ENCODE measurements around the gene SNRPA.

DNA sequence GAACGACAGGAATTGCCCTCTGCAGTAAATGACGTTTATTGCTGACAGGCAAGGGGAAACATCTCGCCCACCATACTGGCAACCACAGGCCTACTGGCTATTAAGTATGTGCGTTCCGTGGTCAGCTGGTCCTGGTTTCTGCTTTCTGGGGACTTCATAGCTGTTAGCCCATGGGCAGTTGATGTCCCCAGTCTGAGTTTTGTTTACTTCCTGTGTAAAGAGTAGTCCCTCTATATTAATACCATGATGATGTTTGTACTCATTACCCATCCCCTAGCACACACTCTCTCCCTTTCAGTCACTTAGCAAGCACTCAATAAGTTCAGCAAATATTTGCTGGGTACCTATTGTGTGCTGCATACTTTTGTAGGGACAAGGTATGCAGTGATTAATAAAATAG is 17.9 kb downstream of the SNRPA start:
- TF ChIP-seq, protein P1, sequence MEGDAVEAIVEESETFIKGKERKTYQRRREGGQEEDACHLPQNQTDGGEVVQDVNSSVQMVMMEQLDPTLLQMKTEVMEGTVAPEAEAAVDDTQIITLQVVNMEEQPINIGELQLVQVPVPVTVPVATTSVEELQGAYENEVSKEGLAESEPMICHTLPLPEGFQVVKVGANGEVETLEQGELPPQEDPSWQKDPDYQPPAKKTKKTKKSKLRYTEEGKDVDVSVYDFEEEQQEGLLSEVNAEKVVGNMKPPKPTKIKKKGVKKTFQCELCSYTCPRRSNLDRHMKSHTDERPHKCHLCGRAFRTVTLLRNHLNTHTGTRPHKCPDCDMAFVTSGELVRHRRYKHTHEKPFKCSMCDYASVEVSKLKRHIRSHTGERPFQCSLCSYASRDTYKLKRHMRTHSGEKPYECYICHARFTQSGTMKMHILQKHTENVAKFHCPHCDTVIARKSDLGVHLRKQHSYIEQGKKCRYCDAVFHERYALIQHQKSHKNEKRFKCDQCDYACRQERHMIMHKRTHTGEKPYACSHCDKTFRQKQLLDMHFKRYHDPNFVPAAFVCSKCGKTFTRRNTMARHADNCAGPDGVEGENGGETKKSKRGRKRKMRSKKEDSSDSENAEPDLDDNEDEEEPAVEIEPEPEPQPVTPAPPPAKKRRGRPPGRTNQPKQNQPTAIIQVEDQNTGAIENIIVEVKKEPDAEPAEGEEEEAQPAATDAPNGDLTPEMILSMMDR (IDR thresholded peaks at IDR 0.05 in 4 of 5, conservative IDR thresholded peaks at IDR 0.05 in 1 of 5), result no peak
- no peak for TF ChIP-seq POLR2A (IDR thresholded peaks at IDR 0.05)

Data from gastrocnemius medialis (tissue), 4 donors.